Ramos (cell line): ENCODE results near the gene RWDD2A.

Experiments used
- in situ Hi-C: fragments of 300-500 bp; cut with MboI; formaldehyde crosslinking; loops from one replicate; pipeline ENCODE4 v1.14.3; 2022; ENCODE audit warnings: low sequenced_read_pairs; ENCODE audit not compliant: unreplicated experiment

Gene RWDD2A

GRCh38 chr6:83193747-83194566, 800 bp downstream of the RWDD2A start:
- in situ Hi-C loops, result loop anchor here (10.0 kb wide), 1 partner anchor 129 kb away; the partner anchor contains the start of genes DOP1A and UBE3D

GRCh38 chr6:83198486-83199172, 5.5 kb downstream of the RWDD2A start:
- in situ Hi-C loops, result loop anchor here (10.0 kb wide), 1 partner anchor 134 kb away; the partner anchor contains the start of genes DOP1A and UBE3D

- in situ Hi-C loops, result loop anchor here (10.0 kb wide), 1 partner anchor 135 kb away; the partner anchor contains the start of genes DOP1A and UBE3D
Measured at GRCh38 chr6:83199173-83199862, 6.2 kb downstream of the RWDD2A start.

GRCh38 chr6:83199863-83200225, 6.7 kb downstream of the RWDD2A start:
- in situ Hi-C loops, result loop anchor here (10.0 to 25.0 kb wide), 2 partner anchors 135 to 938 kb away; partner anchors contain the start of genes DOP1A and UBE3D

- in situ Hi-C loops, result loop anchor here (25.0 kb wide), 1 partner anchor 940 kb away; no protein-coding TSS in a partner anchor
Measured at GRCh38 chr6:83202031-83202430, 8.9 kb downstream of the RWDD2A start.

GRCh38 chr6:83215131-83216047, 22.2 kb downstream of the RWDD2A start:
- in situ Hi-C loops, result loop anchor here (25.0 kb wide), 1 partner anchor 953 kb away; no protein-coding TSS in a partner anchor

- in situ Hi-C loops, result loop anchor here (25.0 kb wide), 1 partner anchor 955 kb away; no protein-coding TSS in a partner anchor
Measured at GRCh38 chr6:83216806-83217205, 23.6 kb downstream of the RWDD2A start.

GRCh38 chr6:83218646-83219045, 25.5 kb downstream of the RWDD2A start:
- in situ Hi-C loops, result loop anchor here (25.0 kb wide), 1 partner anchor 956 kb away; no protein-coding TSS in a partner anchor

- in situ Hi-C loops, result loop anchor here (10.0 to 25.0 kb wide), 2 partner anchors 305 to 958 kb away; no protein-coding TSS in a partner anchor
Measured at GRCh38 chr6:83220121-83220520, 27.0 kb downstream of the RWDD2A start.

- in situ Hi-C loops, result loop anchor here (10.0 to 25.0 kb wide), 2 partner anchors 304 to 959 kb away; no protein-coding TSS in a partner anchor
Measured at GRCh38 chr6:83221276-83221675, 28.1 kb downstream of the RWDD2A start.

- in situ Hi-C loops, result loop anchor here (10.0 to 25.0 kb wide), 2 partner anchors 303 to 960 kb away; no protein-coding TSS in a partner anchor
Measured at GRCh38 chr6:83221889-83222479, 28.8 kb downstream of the RWDD2A start.

- in situ Hi-C loops, result loop anchor here (10.0 kb wide), 1 partner anchor 298 kb away; no protein-coding TSS in a partner anchor
Measured at GRCh38 chr6:83226517-83226916, 33.4 kb downstream of the RWDD2A start.

GRCh38 chr6:83231146-83231545, 38.0 kb downstream of the RWDD2A start:
- in situ Hi-C loops, result no loop called here

GRCh38 chr6:83247471-83247870, 54.3 kb downstream of the RWDD2A start:
- in situ Hi-C loops, result no loop called here
